ENCODE results near the gene SOX2. TPM values are rescaled to one million over a fixed set of nuclear protein-coding genes. Genes with fewer than 3 reads are reported as not detected.

SOX2 gene
- polyA plus RNA-seq, 1 donor from 2014 or later, result 7.5 TPM

DNA sequence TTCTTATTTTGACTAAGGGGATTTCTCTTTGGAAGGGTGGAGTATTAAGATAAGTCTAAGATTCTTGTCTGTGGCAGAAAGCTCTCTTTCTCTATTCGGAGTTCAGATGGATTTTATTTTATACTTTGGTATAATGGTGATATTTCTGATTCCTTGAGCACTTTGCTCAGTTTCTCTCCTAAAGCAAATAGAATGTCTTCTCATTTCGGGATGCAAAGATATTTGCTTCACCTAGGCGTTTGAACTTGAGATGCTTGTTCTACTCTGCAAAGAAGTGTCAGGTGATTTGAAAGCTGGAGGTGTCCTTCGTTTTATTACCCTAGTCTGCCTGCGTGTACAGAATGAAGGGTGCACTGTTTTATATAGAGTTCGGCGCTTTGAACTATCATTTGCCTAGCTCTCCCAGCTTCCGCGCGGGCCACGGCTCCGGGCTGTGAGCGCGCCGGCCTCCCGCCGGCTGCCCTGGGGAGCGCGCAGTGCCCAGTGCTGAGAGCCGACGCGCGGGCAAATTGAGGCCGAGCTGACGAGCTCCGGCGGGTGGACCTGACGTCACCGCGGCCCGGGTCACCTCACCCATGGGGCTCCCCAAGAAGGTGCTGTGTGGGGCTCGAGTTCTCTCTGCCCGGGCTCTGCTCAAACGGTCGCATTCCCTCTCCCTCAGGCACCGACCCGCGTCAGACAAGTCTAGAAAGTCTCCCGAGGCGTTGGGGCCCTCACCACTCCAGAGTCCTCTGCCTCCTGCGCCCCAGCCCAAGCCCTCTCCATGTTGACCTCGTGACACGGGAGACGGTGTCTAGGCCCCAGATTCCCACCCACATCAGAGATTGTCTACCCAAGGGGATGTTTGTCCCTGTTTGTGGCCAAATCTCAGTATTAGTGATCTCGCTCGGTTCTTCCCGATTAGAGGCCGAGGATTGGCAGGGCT is 7.5 kb downstream of the SOX2 start:
- TF ChIP-seq SMC3 (conservative IDR thresholded peaks at IDR 0.05; ENCODE audit: poor library complexity) (no peak), RAD21 (conservative IDR thresholded peaks at IDR 0.05) (no peak), POLR2AphosphoS5 (IDR thresholded peaks at IDR 0.05) (no peak), EP300 (conservative IDR thresholded peaks at IDR 0.05; ENCODE audit: poor library complexity, severe bottlenecking) (no peak), EZH2 (IDR thresholded peaks at IDR 0.05; ENCODE audit: borderline replicate concordance, insufficient read depth, low read length, poor library complexity, severe bottlenecking) (no peak), TAF1 (IDR thresholded peaks at IDR 0.05; ENCODE audit: low read depth) (no peak), MXI1 (conservative IDR thresholded peaks at IDR 0.05; ENCODE audit: poor library complexity, severe bottlenecking) (no peak)

DNA sequence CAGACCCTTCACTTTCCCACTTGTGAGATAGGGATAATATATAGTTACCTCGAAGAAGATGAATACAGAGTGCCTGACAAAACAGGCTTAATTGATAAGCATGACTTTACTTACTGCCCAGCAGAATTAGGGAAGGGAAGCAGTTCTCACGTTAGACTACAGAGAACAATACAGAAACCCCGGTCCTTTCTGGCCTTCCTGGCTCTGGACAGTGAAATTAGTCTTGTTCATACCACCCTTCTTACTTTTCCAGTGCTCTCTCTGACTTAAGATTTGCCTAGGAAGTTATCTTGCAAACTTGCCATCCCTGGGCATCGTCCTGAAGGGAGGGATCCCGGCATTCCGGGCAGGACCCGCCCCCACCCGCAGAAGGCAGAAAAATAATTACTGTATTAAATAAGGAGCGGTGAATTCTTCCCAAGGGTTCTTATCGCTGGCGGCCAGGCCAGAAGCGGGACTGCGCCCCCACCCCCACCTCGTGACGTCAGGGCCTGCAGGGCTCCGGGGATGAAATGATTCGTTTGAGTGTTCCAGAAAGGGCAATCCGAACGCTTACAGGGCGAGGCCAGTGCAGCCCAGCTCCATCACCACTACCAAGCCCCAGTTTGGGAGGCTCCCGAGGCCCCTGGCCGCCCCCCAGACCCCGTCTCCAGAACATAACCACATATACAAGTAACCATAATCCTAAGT is 8.4 kb downstream of the SOX2 start:
- no peak overlapping the region for H3K4me2 ChIP-seq (ENCODE audit: low read length)
- H3K79me2 ChIP-seq (replicated peaks; ENCODE audit: insufficient read depth, low read length), result peaks cover 74% of the 10 kb centered on the region
- no peaks in the 10 kb centered on the region for H3K9me3 ChIP-seq (ENCODE audit: low read length)
- no peak overlapping the region for H3K9ac ChIP-seq (ENCODE audit: low read length)
- H3K27me3 ChIP-seq (ENCODE audit: insufficient read depth, low read depth, low read length), result peaks cover 28% of the 10 kb centered on the region
- H3K4me3 ChIP-seq (ENCODE audit: low read length), result no peak overlapping the region
- H3F3A ChIP-seq (ENCODE audit: insufficient read depth, low read length, poor library complexity, severe bottlenecking), result peaks cover 6% of the 10 kb centered on the region
- no peaks in the 10 kb centered on the region for H3K9me2 ChIP-seq (ENCODE audit: insufficient read depth, low read length)
- H2AFZ ChIP-seq (ENCODE audit: low read depth, low read length), result no peak overlapping the region
- H4K20me1 ChIP-seq (ENCODE audit: insufficient read depth), result no peaks in the 10 kb centered on the region
- no peaks in the 10 kb centered on the region for H3K36me3 ChIP-seq (ENCODE audit: insufficient read depth, low read length)
- TF ChIP-seq EP300 (conservative IDR thresholded peaks at IDR 0.05; ENCODE audit: poor library complexity, severe bottlenecking), result no peak
- TF ChIP-seq TAF1 (IDR thresholded peaks at IDR 0.05; ENCODE audit: low read depth), result no peak
- TF ChIP-seq MXI1 (conservative IDR thresholded peaks at IDR 0.05; ENCODE audit: poor library complexity, severe bottlenecking), result no peak
- TF ChIP-seq, protein P1, sequence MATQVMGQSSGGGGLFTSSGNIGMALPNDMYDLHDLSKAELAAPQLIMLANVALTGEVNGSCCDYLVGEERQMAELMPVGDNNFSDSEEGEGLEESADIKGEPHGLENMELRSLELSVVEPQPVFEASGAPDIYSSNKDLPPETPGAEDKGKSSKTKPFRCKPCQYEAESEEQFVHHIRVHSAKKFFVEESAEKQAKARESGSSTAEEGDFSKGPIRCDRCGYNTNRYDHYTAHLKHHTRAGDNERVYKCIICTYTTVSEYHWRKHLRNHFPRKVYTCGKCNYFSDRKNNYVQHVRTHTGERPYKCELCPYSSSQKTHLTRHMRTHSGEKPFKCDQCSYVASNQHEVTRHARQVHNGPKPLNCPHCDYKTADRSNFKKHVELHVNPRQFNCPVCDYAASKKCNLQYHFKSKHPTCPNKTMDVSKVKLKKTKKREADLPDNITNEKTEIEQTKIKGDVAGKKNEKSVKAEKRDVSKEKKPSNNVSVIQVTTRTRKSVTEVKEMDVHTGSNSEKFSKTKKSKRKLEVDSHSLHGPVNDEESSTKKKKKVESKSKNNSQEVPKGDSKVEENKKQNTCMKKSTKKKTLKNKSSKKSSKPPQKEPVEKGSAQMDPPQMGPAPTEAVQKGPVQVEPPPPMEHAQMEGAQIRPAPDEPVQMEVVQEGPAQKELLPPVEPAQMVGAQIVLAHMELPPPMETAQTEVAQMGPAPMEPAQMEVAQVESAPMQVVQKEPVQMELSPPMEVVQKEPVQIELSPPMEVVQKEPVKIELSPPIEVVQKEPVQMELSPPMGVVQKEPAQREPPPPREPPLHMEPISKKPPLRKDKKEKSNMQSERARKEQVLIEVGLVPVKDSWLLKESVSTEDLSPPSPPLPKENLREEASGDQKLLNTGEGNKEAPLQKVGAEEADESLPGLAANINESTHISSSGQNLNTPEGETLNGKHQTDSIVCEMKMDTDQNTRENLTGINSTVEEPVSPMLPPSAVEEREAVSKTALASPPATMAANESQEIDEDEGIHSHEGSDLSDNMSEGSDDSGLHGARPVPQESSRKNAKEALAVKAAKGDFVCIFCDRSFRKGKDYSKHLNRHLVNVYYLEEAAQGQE (IDR thresholded peaks at IDR 0.05; ENCODE audit: borderline replicate concordance), result no peak
- no peak for TF ChIP-seq RAD21 (conservative IDR thresholded peaks at IDR 0.05)
- no peak for TF ChIP-seq EZH2 (IDR thresholded peaks at IDR 0.05; ENCODE audit: borderline replicate concordance, insufficient read depth, low read length, poor library complexity, severe bottlenecking)
- H3K27ac ChIP-seq (ENCODE audit: low read length), result no peak overlapping the region

More for the DNA sequence above, 7.5 kb downstream of the SOX2 start:
- no peak overlapping the region for H3K4me3 ChIP-seq (ENCODE audit: low read length)
- H2AFZ ChIP-seq (ENCODE audit: low read depth, low read length), result no peak overlapping the region
- no peaks in the 10 kb centered on the region for H3K9me2 ChIP-seq (ENCODE audit: insufficient read depth, low read length)
- H3F3A ChIP-seq (ENCODE audit: insufficient read depth, low read length, poor library complexity, severe bottlenecking), result peaks cover 6% of the 10 kb centered on the region
- no peaks in the 10 kb centered on the region for H4K20me1 ChIP-seq (ENCODE audit: insufficient read depth)
- H3K27ac ChIP-seq (ENCODE audit: low read length), result no peak overlapping the region
- no peaks in the 10 kb centered on the region for H3K9me3 ChIP-seq (ENCODE audit: low read length)
- no peak overlapping the region for H3K9ac ChIP-seq (ENCODE audit: low read length)
- no peaks in the 10 kb centered on the region for H3K36me3 ChIP-seq (ENCODE audit: insufficient read depth, low read length)
- no peak overlapping the region for H3K4me2 ChIP-seq (ENCODE audit: low read length)
- peaks cover 80% of the 10 kb centered on the region for H3K79me2 ChIP-seq (replicated peaks; ENCODE audit: insufficient read depth, low read length)
- peaks cover 27% of the 10 kb centered on the region for H3K27me3 ChIP-seq (ENCODE audit: insufficient read depth, low read depth, low read length)
